DND-41 (cell line): ENCODE results near the gene ASB14.

Experiments used
- CTCF ChIP-seq: IDR thresholded peaks from 2 replicates; pipeline ENCODE4 v1.5.1; 2012; ENCODE audit warnings: borderline replicate concordance, low read length, moderate library complexity, mild to moderate bottlenecking; ENCODE audit not compliant: poor library complexity, severe bottlenecking; ENCODE audit errors: extremely low read depth
- EZH2 ChIP-seq: IDR thresholded peaks from 3 replicates; pipeline ENCODE4 v1.6.1; 2012; ENCODE audit warnings: borderline replicate concordance, low read depth, mild to moderate bottlenecking, moderate library complexity, low read length, inconsistent platforms; ENCODE audit not compliant: severe bottlenecking

GRCh38 chr3:57227204-57227929 is 65.1 kb downstream of the ASB14 start, which contains the start of gene APPL1:
- TF ChIP-seq CTCF: peak; percentile 25
- no peak for TF ChIP-seq EZH2
